HG03135 (cell line): ENCODE data around the gene NAPA.

Experiments
- ATAC-seq: cut with Tn5 transposase; IDR thresholded peaks from one replicate; pipeline ENCODE4 v1.9.1; 2021; ENCODE audit warnings: mild to moderate bottlenecking, moderate library complexity; ENCODE audit not compliant: unreplicated experiment

NAPA gene

GRCh38 chr19:47503130-47503825, 11.6 kb downstream of the NAPA start:
- ATAC-seq = no peak

GRCh38 chr19:47499863-47500830, 14.7 kb downstream of the NAPA start:
- ATAC-seq = no peak

- no peak for ATAC-seq
Observed at GRCh38 chr19:47499371-47499770, 15.5 kb downstream of the NAPA start.

DNA sequence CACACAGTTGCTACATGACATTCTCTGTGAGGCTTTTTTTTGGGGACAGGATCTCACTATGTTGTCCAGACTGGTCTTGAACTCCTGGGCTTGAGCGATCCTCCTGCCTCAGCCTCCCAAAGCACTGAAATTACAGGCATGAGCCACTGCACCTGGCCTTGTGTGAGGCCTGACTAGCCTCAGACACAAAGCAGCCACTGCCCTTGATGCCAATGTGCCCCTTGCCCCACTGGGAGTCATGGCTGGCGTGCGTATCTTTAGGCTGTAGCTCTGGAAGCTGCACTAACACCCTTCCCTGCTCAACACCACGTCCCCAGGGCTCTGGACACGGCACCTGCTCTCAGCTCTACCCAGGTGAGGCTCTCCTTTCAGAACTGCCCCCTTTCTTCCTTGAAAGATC, 16.3 kb downstream of the NAPA start:
- ATAC-seq = no peak

GRCh38 chr19:47497821-47498520, 16.9 kb downstream of the NAPA start:
- no peak for ATAC-seq

GRCh38 chr19:47497050-47497766, 17.7 kb downstream of the NAPA start:
- no peak for ATAC-seq

DNA sequence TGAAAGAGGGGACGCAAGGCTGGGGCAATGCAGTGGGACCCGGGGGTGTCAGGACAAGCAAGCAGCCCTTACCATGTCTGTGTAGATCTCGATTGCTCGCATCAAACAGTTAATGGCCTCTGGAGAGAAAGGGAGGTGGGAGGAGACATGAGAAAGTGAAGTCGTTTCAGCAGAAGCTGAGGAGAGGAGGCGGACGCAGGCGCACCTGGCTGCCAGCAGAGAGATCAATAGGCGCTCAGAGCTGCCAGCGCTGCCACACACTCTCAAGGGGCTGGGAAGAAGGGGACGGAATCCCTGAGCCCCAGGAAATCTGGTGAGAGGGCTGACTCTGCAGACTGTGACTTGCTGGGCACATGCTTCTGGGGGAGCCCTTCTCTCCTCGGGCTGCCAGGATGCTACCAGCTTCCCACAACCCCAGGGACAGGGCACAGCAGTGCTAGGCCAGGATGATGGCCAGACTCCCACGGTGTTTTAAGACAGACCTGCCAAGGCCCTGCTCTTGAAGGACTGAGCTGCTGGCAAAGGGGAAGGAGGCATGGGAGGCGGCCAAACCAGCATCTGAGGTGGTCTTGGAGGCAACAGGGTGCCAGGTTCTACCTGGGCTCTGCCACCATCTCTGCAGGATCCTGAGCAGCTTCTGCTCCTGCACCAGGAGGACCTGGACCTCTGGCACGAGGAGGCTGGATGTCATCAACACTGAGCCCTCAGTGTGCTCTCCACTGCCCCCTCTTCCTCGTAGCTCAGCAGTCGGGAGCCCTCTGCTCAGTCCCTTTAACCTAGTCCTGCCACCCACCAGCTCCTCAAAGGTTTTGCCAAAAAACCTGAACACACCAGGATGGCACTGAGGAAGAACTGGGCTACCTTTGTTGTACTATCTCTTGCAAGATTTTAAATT, 19.1 kb downstream of the NAPA start:
- no peak for ATAC-seq

GRCh38 chr19:47494729-47495128, 20.1 kb downstream of the NAPA start:
- ATAC-seq = no peak

GRCh38 chr19:47494211-47494547, 20.7 kb downstream of the NAPA start:
- ATAC-seq = no peak

DNA sequence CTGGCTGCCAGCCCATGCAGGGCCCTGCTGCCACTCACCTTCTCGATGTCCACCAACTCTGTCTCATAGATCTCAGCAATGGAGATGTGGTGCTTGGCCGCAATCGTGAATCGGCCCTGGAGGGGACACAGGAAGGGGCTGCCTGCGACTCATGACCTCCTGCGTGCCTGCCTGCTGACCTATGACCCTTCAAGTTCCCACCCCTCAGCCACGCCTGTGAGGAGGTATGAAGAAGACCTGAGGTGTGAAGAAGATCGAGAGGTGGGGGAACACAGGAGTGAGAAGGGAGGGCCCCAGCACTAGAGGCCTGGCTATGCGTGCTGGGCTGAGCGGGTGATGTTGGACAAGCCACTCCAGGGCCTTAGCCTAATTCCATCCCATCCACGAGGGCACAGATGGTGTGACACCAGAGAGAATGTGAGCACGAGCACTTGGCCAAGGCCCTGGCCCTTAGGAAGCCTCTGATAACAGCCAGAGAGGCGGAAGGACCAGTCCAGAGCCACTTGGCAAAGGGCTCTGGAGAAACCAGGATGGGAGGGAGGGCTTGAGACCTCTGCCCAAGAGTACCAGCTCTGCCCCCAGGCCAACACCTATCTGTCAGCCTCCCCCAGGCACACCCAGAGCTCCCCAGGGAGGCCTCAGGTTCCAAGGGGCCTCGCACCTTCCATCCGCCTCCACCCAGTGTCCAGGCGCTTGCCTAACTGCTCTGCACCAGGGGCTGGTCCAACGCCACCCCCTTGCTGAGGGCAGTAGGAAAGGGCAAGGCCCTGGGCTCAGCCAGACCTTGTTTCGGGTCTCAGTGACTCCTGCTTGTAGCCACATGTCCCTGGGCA, 21.3 kb downstream of the NAPA start:
- no peak for ATAC-seq

DNA sequence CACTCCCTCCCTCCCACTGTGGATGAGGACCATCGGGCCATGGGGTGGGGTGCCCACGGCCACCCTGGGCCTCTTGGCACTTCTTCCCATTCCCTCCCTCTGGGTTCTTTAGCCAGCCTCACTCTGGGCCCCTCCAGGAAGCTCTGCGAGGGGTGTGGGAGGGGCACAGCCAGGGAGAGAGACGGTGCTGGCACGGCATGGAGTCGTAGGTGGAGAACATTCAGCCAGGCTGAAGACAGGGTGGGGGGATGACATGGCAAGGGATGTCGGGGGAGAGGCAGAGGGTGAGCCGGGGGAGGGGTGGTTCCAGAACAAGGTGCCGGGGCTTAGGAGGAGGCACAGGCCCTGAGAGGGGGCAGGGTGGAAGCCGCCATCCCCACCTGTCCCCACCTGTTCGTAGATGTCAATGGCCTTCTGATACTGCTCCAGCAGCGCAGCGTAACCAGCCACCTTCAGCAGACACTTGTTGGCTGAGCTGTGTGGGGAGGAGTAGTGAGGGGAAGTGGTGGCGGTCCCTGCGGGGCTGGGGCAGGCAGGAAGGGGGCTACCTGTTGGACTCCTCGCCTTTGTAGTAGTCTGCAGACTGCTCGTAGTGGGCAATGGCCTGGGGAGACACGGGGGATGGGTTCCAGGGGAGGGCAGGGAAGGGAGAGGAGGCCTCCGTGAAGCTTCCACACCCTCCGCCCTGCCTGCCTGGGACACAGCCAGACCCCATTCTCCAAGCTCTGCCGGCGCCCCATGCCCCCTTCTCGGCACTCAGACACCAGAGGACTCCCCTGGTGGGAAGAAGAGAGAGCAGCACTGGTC, 22.1 kb downstream of the NAPA start:
- no peak for ATAC-seq

GRCh38 chr19:47492137-47492533, 22.7 kb downstream of the NAPA start:
- ATAC-seq = no peak

DNA sequence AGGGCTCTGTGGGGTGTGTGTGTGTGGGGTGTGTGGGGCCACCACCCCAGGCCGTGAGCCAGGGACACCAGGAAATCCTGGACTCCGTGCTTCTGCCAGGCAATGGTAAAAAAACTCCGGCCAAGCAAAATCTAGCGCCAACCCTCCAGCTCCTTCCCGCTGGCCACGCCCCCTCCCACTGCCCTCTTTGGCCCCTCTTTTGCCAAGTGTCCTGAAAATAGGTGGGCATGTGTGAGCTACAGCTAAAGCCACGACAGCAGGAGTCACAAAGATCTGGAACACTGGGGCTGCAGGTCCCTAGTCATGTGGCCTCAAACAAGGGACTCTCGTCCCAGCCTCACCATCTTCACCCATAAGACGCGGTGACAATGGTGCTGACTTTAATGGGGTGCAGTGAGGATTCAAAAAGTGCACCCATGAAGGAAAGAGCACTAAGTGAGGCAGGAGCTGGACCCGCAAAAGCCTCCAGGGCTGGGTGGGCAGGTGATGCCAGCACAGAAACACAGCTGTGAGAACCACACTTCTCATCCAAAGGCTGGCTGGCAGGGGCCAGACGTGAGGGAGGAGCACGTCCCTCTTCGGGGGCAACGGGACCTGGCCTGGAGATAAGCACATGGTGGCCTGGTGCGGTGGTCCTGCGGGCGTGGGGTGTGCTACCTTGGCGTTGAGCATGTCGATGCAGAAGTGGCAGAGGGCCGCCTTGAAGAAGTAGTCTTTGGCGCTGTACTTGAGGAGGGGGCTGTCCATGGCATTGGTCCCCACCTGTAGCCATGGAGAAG, 23.3 kb downstream of the NAPA start:
- ATAC-seq = no peak

- no peak for ATAC-seq
Observed at GRCh38 chr19:47490847-47491246, 24.0 kb downstream of the NAPA start.

DNA sequence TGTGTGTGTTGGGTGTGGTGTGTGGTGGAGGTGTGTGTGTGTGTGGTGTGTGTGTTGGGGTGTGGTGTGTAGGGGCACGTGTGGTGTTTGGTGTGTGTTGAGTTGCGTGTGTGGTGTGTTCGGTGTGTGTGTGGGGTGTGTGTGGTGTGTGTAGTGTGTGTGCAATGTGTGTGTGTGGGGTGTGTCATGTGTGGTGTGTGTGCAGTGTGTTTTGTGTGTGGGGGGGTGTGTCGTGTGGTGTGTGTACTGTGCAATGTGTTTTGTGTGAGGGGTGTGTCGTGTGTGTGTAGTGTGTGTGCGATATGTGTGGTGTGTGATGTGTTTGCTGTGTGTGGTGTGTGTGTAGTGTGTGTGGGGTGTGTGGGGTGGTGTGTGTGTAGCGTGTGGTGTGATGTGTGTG, 24.8 kb downstream of the NAPA start:
- no peak for ATAC-seq

DNA sequence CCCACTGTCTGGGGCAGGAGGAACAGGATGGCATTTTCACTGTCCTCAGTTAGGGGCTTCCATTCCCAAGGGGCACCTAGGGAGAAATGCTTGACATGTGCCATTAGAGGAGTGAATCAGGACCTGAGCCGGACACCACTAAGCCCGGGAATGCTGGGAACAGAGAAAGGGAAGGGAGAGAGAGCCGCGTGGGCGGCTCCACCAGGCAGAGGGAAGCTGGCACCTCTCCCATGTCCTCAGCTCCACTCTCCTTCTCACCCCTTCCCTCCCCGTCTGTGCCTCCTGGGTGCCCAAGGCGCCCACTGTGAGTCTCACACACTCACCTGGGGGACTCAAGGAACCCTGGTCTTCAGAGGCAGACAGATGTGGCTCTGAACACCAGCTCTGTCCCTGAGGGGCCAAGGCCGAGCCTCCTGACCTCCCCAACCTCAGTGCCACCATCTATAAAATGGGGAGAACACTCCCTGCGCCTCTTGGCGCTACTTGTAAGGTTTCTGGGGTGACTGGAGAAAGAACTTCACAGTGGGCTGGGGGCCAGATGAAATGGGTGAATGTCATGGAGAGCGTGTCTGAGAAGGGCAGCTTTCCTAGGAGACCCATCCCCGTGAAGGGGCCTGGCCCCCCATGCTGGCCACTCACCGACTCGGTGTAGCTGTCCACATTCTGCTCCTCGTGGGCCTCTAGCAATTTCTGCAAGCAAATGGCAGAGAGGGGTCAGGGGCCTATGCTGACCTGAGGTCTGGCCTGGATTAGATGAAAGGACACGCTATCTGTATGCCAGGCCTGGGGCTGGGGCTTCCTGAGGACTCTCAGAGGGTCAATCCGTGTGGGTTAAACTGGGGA, 25.6 kb downstream of the NAPA start:
- no peak for ATAC-seq
